H9 (cell line): Measurements from ENCODE around the gene CXCL12. TPM values are rescaled to one million over a fixed set of nuclear protein-coding genes. Genes with fewer than 3 reads are reported as not detected.
A peak's percentile ranks its signal among the peaks of the same experiment; 100 is the strongest.

ENCODE experiments used
- DNase-seq: peaks from one replicate; pipeline ENCODE4 v3.0.0-alpha.2; 2017
- H2AFZ ChIP-seq: one replicate; pipeline ENCODE4 v1.6.1; 2013; ENCODE audit warnings: mild to moderate bottlenecking, low read length, control low read depth, moderate library complexity
- H2AK5ac ChIP-seq: 2 replicates; pipeline ENCODE4 v1.6.1; 2013; ENCODE audit warnings: low read length, control low read depth, mixed read lengths; ENCODE audit not compliant: insufficient read length
- H2BK120ac ChIP-seq: one replicate; pipeline ENCODE4 v1.6.1; 2013; ENCODE audit warnings: low read depth, mild to moderate bottlenecking, low read length, control low read depth, inconsistent platforms; ENCODE audit not compliant: poor library complexity, severe bottlenecking
- H2BK12ac ChIP-seq: 2 replicates; pipeline ENCODE4 v1.6.1; 2013; ENCODE audit warnings: low read length, control low read depth, mixed read lengths, low read depth; ENCODE audit not compliant: insufficient read length
- H2BK15ac ChIP-seq: 2 replicates; pipeline ENCODE4 v1.6.1; 2013; ENCODE audit warnings: low read depth, low read length, control low read depth
- H2BK20ac ChIP-seq: one replicate; pipeline ENCODE4 v1.6.1; 2013; ENCODE audit warnings: low read depth, mild to moderate bottlenecking, low read length, control low read depth, inconsistent platforms; ENCODE audit not compliant: poor library complexity, severe bottlenecking
- H2BK5ac ChIP-seq: 2 replicates; pipeline ENCODE4 v1.6.1; 2013; ENCODE audit warnings: low read length, control low read depth, mixed read lengths; ENCODE audit not compliant: insufficient read length
- H3K14ac ChIP-seq: 2 replicates; pipeline ENCODE4 v1.6.1; 2013; ENCODE audit warnings: low read length, control low read depth; ENCODE audit not compliant: insufficient read depth
- H3K18ac ChIP-seq: 2 replicates; pipeline ENCODE4 v1.6.1; 2013; ENCODE audit warnings: low read depth, mild to moderate bottlenecking, mixed read lengths, low read length, control low read depth; ENCODE audit not compliant: insufficient read length
- H3K23ac ChIP-seq: 2 replicates; pipeline ENCODE4 v1.6.1; 2013; ENCODE audit warnings: low read length, control low read depth, mixed read lengths, low read depth; ENCODE audit not compliant: insufficient read length
- H3K23me2 ChIP-seq: 2 replicates; pipeline ENCODE4 v1.6.1; 2013; ENCODE audit warnings: low read depth, mild to moderate bottlenecking, mixed read lengths, low read length, control low read depth; ENCODE audit not compliant: insufficient read length, poor library complexity, severe bottlenecking
- H3K27ac ChIP-seq: 2 replicates; pipeline ENCODE4 v1.5.1; 2013; ENCODE audit warnings: low read length, control low read depth, mixed read lengths, low read depth; ENCODE audit not compliant: insufficient read length
- H3K27me3 ChIP-seq: 2 replicates; pipeline ENCODE4 v1.6.1; 2013; ENCODE audit warnings: low read length, control low read depth, inconsistent platforms; ENCODE audit not compliant: insufficient read depth
- H3K4ac ChIP-seq: 2 replicates; pipeline ENCODE4 v1.6.1; 2013; ENCODE audit warnings: low read depth, mild to moderate bottlenecking, control low read depth, inconsistent platforms, low read length, moderate library complexity
- H3K4me1 ChIP-seq: 2 replicates; pipeline ENCODE4 v1.6.1; 2013; ENCODE audit warnings: low read length, control low read depth, inconsistent platforms; ENCODE audit not compliant: insufficient read depth
- H3K4me2 ChIP-seq: 2 replicates; pipeline ENCODE4 v1.6.1; 2013; ENCODE audit warnings: low read length, control low read depth, mixed read lengths; ENCODE audit not compliant: insufficient read length, insufficient read depth
- H3K56ac ChIP-seq: 2 replicates; pipeline ENCODE4 v1.6.1; 2013; ENCODE audit warnings: low read depth, mild to moderate bottlenecking, mixed read lengths, low read length, control low read depth; ENCODE audit not compliant: insufficient read length
- H3K79me1 ChIP-seq: 2 replicates; pipeline ENCODE4 v1.6.1; 2013; ENCODE audit warnings: low read depth, mild to moderate bottlenecking, moderate library complexity, low read length, control low read depth, inconsistent platforms; ENCODE audit not compliant: insufficient read depth, poor library complexity, severe bottlenecking
- H3K79me2 ChIP-seq: 2 replicates; pipeline ENCODE4 v1.6.1; 2013; ENCODE audit warnings: low read length, control low read depth, inconsistent platforms; ENCODE audit not compliant: insufficient read depth
- H3K9ac ChIP-seq: 2 replicates; pipeline ENCODE4 v1.6.1; 2013; ENCODE audit warnings: low read length, control low read depth, mixed read lengths; ENCODE audit not compliant: insufficient read length; ENCODE audit errors: extremely low read depth
- H3K9me3 ChIP-seq: one replicate; pipeline ENCODE4 v1.6.1; 2013; ENCODE audit warnings: low read depth, low read length, inconsistent platforms; ENCODE audit not compliant: control insufficient read depth
- H3T11ph ChIP-seq: one replicate; pipeline ENCODE4 v1.6.1; 2013; ENCODE audit warnings: mild to moderate bottlenecking, low read length, control low read depth, inconsistent platforms
- H4K20me1 ChIP-seq: one replicate; pipeline ENCODE4 v1.6.1; 2013; ENCODE audit not compliant: control insufficient read depth, insufficient read length, insufficient read depth
- H4K5ac ChIP-seq: 2 replicates; pipeline ENCODE4 v1.6.1; 2013; ENCODE audit warnings: low read depth, mild to moderate bottlenecking, mixed read lengths, low read length, control low read depth; ENCODE audit not compliant: insufficient read length
- H4K8ac ChIP-seq: replicated peaks from 2 replicates; pipeline ENCODE4 v1.6.1; 2013; ENCODE audit warnings: low read length, control low read depth, mixed read lengths, low read depth; ENCODE audit not compliant: insufficient read length
- H4K91ac ChIP-seq: 2 replicates; pipeline ENCODE4 v1.6.1; 2013; ENCODE audit warnings: low read depth, mild to moderate bottlenecking, moderate library complexity, mixed read lengths, low read length, control low read depth; ENCODE audit not compliant: insufficient read length
- H3K27ac Mint-ChIP-seq, 3 experiments: 2 replicates in 2 of 3; 3 replicates in 1 of 3; pipeline ENCODE4 v1.8.0; 2020 to 2021; ENCODE audit warnings: mixed read lengths in 3 of 3, mild to moderate bottlenecking in 1 of 3, moderate library complexity in 1 of 3
- H3K27me3 Mint-ChIP-seq: 2 replicates; pipeline ENCODE4 v1.8.0; 2021; ENCODE audit warnings: low read depth, mild to moderate bottlenecking, moderate library complexity, mixed read lengths
- H3K36me3 Mint-ChIP-seq, 3 experiments: 2 replicates in 2 of 3; 3 replicates in 1 of 3; pipeline ENCODE4 v1.8.0; 2020 to 2021; ENCODE audit warnings: low read depth in 3 of 3, mixed read lengths in 3 of 3; ENCODE audit not compliant: insufficient read depth in 1 of 3
- H3K4me1 Mint-ChIP-seq, 2 experiments: 2 replicates each; pipeline ENCODE4 v1.8.0; 2020; ENCODE audit warnings: mixed read lengths in 2 of 2
- H3K4me3 Mint-ChIP-seq, 2 experiments: 2 replicates in 1 of 2; 3 replicates in 1 of 2; pipeline ENCODE4 v1.8.0; 2020 to 2021; ENCODE audit warnings: mild to moderate bottlenecking in 2 of 2, mixed read lengths in 2 of 2, moderate library complexity in 1 of 2
- H3K9me3 Mint-ChIP-seq, 2 experiments: 2 replicates in 1 of 2; 3 replicates in 1 of 2; pipeline ENCODE4 v1.8.0; 2020; ENCODE audit warnings: mild to moderate bottlenecking in 2 of 2, mixed read lengths in 2 of 2, moderate library complexity in 1 of 2
- CTCF ChIP-seq: fragments of 200-600 bp; sonication (generic); conservative IDR thresholded peaks from 3 replicates; pipeline ENCODE4 v1.8.0; 2021; ENCODE audit warnings: antibody characterized with exemption, mild to moderate bottlenecking
- WGBS: extraction: QIAGEN DNeasy Blood & Tissue Kit; methylation state at CpG from one replicate; pipeline ENCODE4 v1.1.7; 2013; ENCODE audit warnings: missing lambda C conversion rate, low lambda C conversion rate, mixed read lengths; ENCODE audit not compliant: insufficient read length; ENCODE audit errors: extremely low coverage; 5-methylcytosine and 5-hydroxymethylcytosine counted together
- total RNA-seq: library from RNA; stranded (reverse); gene quantifications from 2 replicates; pipeline ENCODE4 v1.2.1, GENCODE V29; 2021

CXCL12 gene
- total RNA-seq, 1 experiment from 2014 or later: 28.3 TPM

GRCh38 chr10:44386546-44387052 is 1.7 kb upstream of the CXCL12 start:
- Histone ChIP-seq H2BK5ac (no peak overlapping the region), H3T11ph (no peak overlapping the region), H4K91ac (no peak overlapping the region), H2BK20ac (no peak overlapping the region), H3K4ac (no peak overlapping the region), H2BK15ac (no peak overlapping the region), H3K56ac (no peak overlapping the region), H3K9me3 (no peaks in the 10 kb centered on the region), H3K18ac (no peak overlapping the region), H3K23ac (no peak overlapping the region), H3K9ac (no peak overlapping the region), H3K4me2 (no peak overlapping the region), H3K4me1 (peaks cover 6% of the 10 kb centered on the region; the same call in 1 of the 2 replicates), H4K8ac (no peak overlapping the region), H3K23me2 (peaks cover 20% of the 10 kb centered on the region), H3K14ac (no peak overlapping the region; the same call in 1 of the 2 replicates), H3K27me3 (peaks cover 8% of the 10 kb centered on the region; the same call in 1 of the 2 replicates), H4K20me1 (no peaks in the 10 kb centered on the region), H2AK5ac (no peak overlapping the region), H2AFZ (no peak overlapping the region), H2BK12ac (no peak overlapping the region), H3K27ac (no peak overlapping the region), H3K79me1 (no peaks in the 10 kb centered on the region), H2BK120ac (no peak overlapping the region), H3K79me2 (no peaks in the 10 kb centered on the region), H4K5ac (no peak overlapping the region)
- peaks cover 27 to 33% of the 10 kb centered on the region in 2 experiments for H3K4me1 Mint-ChIP-seq
- H3K9me3 Mint-ChIP-seq: 0 out of 5 replicates have a peak, but pooled peaks cover 0 to 2% of the 10 kb centered on the region in 2 experiments
- no peaks in the 10 kb centered on the region; a peak in 1 of 7 replicates for H3K36me3 Mint-ChIP-seq
- peak; percentile 81 for DNase-seq
- no CpG with 5 or more reads among the region's 35 CpGs for WGBS
- H3K27me3 Mint-ChIP-seq: peaks cover 42% of the 10 kb centered on the region
- H3K4me3 Mint-ChIP-seq: peak overlapping the region; percentile 1 to 37; a peak in 2 of 5 replicates
- H3K27ac Mint-ChIP-seq: peak overlapping the region in 1 of 3 experiments; percentile 18; a peak in 1 of 7 replicates
- TF ChIP-seq CTCF: peak; percentile 88
